ENCODE measurements around the gene PDZRN3.

DNA sequence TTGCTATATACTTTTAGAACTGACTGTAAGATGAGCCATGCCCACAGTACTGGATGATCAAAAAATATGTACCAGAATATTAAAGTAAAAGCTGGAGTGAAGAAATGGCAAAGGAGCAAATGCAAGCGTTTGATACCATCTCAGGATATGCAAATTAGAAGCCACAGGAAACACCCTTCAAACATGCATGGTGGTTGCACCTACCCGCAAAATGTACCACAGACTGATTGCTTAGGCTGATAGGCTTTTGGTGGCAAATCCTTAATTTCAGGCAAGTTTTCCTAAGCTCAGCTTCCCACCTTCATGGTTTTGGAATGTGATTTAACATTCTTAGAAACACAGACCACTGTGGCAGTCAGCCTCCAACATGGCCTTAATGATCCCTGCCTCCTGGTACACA is 149.0 kb downstream of the PDZRN3 start:
- TF ChIP-seq, protein P1, sequence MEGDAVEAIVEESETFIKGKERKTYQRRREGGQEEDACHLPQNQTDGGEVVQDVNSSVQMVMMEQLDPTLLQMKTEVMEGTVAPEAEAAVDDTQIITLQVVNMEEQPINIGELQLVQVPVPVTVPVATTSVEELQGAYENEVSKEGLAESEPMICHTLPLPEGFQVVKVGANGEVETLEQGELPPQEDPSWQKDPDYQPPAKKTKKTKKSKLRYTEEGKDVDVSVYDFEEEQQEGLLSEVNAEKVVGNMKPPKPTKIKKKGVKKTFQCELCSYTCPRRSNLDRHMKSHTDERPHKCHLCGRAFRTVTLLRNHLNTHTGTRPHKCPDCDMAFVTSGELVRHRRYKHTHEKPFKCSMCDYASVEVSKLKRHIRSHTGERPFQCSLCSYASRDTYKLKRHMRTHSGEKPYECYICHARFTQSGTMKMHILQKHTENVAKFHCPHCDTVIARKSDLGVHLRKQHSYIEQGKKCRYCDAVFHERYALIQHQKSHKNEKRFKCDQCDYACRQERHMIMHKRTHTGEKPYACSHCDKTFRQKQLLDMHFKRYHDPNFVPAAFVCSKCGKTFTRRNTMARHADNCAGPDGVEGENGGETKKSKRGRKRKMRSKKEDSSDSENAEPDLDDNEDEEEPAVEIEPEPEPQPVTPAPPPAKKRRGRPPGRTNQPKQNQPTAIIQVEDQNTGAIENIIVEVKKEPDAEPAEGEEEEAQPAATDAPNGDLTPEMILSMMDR (IDR thresholded peaks at IDR 0.05), result no peak
- TF ChIP-seq POLR2A (IDR thresholded peaks at IDR 0.05), result no peak

All from heart left ventricle (tissue), 13 donors.